Neuronal stem cell (in vitro differentiated cells): ENCODE measurements around the gene CBL.

ENCODE experiments used
- DNase-seq: peaks from one replicate; pipeline ENCODE4 v3.0.0-alpha.2; 2013; ENCODE audit warnings: low spot score
- H2AFZ ChIP-seq: one replicate; pipeline ENCODE4 v1.6.1; 2013; ENCODE audit warnings: mild to moderate bottlenecking, low read length, inconsistent platforms
- H2AK5ac ChIP-seq: 2 replicates; pipeline ENCODE4 v1.6.1; 2013; ENCODE audit warnings: low read depth, mild to moderate bottlenecking, inconsistent platforms, low read length, moderate library complexity, mixed read lengths
- H2BK120ac ChIP-seq: 2 replicates; pipeline ENCODE4 v1.6.1; 2013; ENCODE audit warnings: low read depth, mild to moderate bottlenecking, inconsistent platforms, low read length, moderate library complexity, mixed read lengths
- H2BK12ac ChIP-seq: one replicate; pipeline ENCODE4 v1.6.1; 2013; ENCODE audit warnings: low read length, inconsistent platforms
- H2BK15ac ChIP-seq: 2 replicates; pipeline ENCODE4 v1.6.1; 2013; ENCODE audit warnings: mild to moderate bottlenecking, low read length, inconsistent platforms, mixed read lengths
- H2BK5ac ChIP-seq: one replicate; pipeline ENCODE4 v1.6.1; 2013; ENCODE audit warnings: inconsistent platforms, mild to moderate bottlenecking, low read length, moderate library complexity
- H3K14ac ChIP-seq: one replicate; pipeline ENCODE4 v1.6.1; 2013; ENCODE audit warnings: low read length, inconsistent platforms
- H3K18ac ChIP-seq: 2 replicates; pipeline ENCODE4 v1.6.1; 2013; ENCODE audit warnings: low read length, inconsistent platforms
- H3K23ac ChIP-seq: 2 replicates; pipeline ENCODE4 v1.6.1; 2013; ENCODE audit warnings: low read depth, mild to moderate bottlenecking, mixed read lengths, low read length, inconsistent platforms; ENCODE audit not compliant: poor library complexity
- H3K27ac ChIP-seq: replicated peaks from 3 replicates; pipeline ENCODE4 v1.5.1; 2013; ENCODE audit warnings: low read length, inconsistent platforms
- H3K27me3 ChIP-seq, 3 experiments: 2 replicates each; pipeline ENCODE4 v1.6.1; 2013; ENCODE audit warnings: low read length in 3 of 3, mild to moderate bottlenecking in 2 of 3, inconsistent platforms in 1 of 3, low read depth in 1 of 3, mixed read lengths in 1 of 3, moderate library complexity in 1 of 3; ENCODE audit not compliant: control insufficient read depth in 3 of 3, insufficient read depth in 3 of 3
- H3K36me3 ChIP-seq, 2 donors: replicated peaks in 1 of 2; 2 replicates each; pipeline ENCODE4 v1.6.1; 2013; ENCODE audit warnings: low read length in 2 of 2; ENCODE audit not compliant: control insufficient read depth in 2 of 2, insufficient read depth in 2 of 2
- H3K4ac ChIP-seq: 2 replicates; pipeline ENCODE4 v1.6.1; 2013; ENCODE audit warnings: inconsistent platforms, mild to moderate bottlenecking, low read length, moderate library complexity
- H3K4me1 ChIP-seq, 2 donors: 1 replicate in 1 of 2; 2 replicates in 1 of 2; pipeline ENCODE4 v1.6.1; 2013; ENCODE audit warnings: low read length in 2 of 2, low read depth in 1 of 2; ENCODE audit not compliant: control insufficient read depth in 2 of 2, insufficient read depth in 1 of 2
- H3K4me2 ChIP-seq: one replicate; pipeline ENCODE4 v1.6.1; 2013; ENCODE audit warnings: mild to moderate bottlenecking, low read length, inconsistent platforms; ENCODE audit not compliant: insufficient read depth, poor library complexity, severe bottlenecking
- H3K4me3 ChIP-seq, 2 donors: 2 replicates each; pipeline ENCODE4 v1.5.1; 2013; ENCODE audit warnings: low read length in 2 of 2, mild to moderate bottlenecking in 2 of 2, inconsistent platforms in 1 of 2, moderate library complexity in 1 of 2
- H3K79me1 ChIP-seq: one replicate; pipeline ENCODE4 v1.6.1; 2013; ENCODE audit warnings: low read depth, mild to moderate bottlenecking, inconsistent platforms, low read length, moderate library complexity
- H3K9ac ChIP-seq: one replicate; pipeline ENCODE4 v1.6.1; 2013; ENCODE audit warnings: mild to moderate bottlenecking, low read depth, low read length, inconsistent platforms; ENCODE audit not compliant: poor library complexity
- H3K9me3 ChIP-seq, 2 donors: replicated peaks in 1 of 2; 2 replicates each; pipeline versions ENCODE3 to v1.6.1; 2013; ENCODE audit warnings: low read length in 2 of 2, mild to moderate bottlenecking in 2 of 2, inconsistent platforms in 1 of 2, low read depth in 1 of 2, mixed read lengths in 1 of 2, moderate library complexity in 1 of 2; ENCODE audit not compliant: control insufficient read depth in 2 of 2, insufficient read depth in 1 of 2
- H4K8ac ChIP-seq: one replicate; pipeline ENCODE4 v1.6.1; 2013; ENCODE audit warnings: low read depth, mild to moderate bottlenecking, inconsistent platforms, low read length, moderate library complexity
- H4K91ac ChIP-seq: one replicate; pipeline ENCODE4 v1.6.1; 2013; ENCODE audit warnings: low read length, low read depth, mild to moderate bottlenecking, inconsistent platforms; ENCODE audit not compliant: poor library complexity
- WGBS, 2 donors: extraction: QIAGEN DNeasy Blood & Tissue Kit; methylation state at CpG; one replicate each; pipeline ENCODE4 v1.1.7; 2013; ENCODE audit warnings: missing lambda C conversion rate in 2 of 2, mixed read lengths in 1 of 2; ENCODE audit not compliant: insufficient read length in 2 of 2, insufficient replicate concordance in 1 of 2; ENCODE audit errors: extremely low coverage in 2 of 2; 5-methylcytosine and 5-hydroxymethylcytosine counted together

CBL gene

GRCh38 chr11:119307974-119308373, 101.8 kb downstream of the CBL start:
- Histone ChIP-seq H4K91ac (no peak overlapping the region), H3K9me3 (no peaks in the 10 kb centered on the region), H3K79me1 (no peaks in the 10 kb centered on the region), H3K4ac (no peak overlapping the region), H4K8ac (no peak overlapping the region), H3K4me3 (no peak overlapping the region), H3K9ac (peak overlapping the region; percentile 56), H3K4me1 (peaks cover 2 to 8% of the 10 kb centered on the region in 2 donors), H3K4me2 (no peak overlapping the region), H2BK120ac (no peak overlapping the region), H3K18ac (no peak overlapping the region), H2BK12ac (no peak overlapping the region), H2AK5ac (no peak overlapping the region), H3K27me3 (no peaks in the 10 kb centered on the region), H2AFZ (no peak overlapping the region), H2BK15ac (no peak overlapping the region), H2BK5ac (no peak overlapping the region), H3K27ac (no peak overlapping the region), H3K23ac (no peak overlapping the region), H3K36me3 (peaks cover 41 to 60% of the 10 kb centered on the region in 2 donors), H3K14ac (no peak overlapping the region)
- no CpG with 5 or more reads among the region's 5 CpGs for WGBS, 2 donors
- DNase-seq: no peak

- Histone ChIP-seq H3K4me1 (peaks cover 2 to 8% of the 10 kb centered on the region in 2 donors), H3K4me2 (no peak overlapping the region), H2AK5ac (no peak overlapping the region), H3K79me1 (no peaks in the 10 kb centered on the region), H4K91ac (no peak overlapping the region), H2BK5ac (no peak overlapping the region), H3K9ac (no peak overlapping the region), H3K18ac (no peak overlapping the region), H2BK15ac (no peak overlapping the region), H3K4me3 (no peak overlapping the region), H3K14ac (no peak overlapping the region), H3K36me3 (peaks cover 37 to 45% of the 10 kb centered on the region in 2 donors), H3K27me3 (peaks cover 0 to under 1% (median 0%) of the 10 kb centered on the region in 3 experiments), H3K27ac (no peak overlapping the region), H4K8ac (no peak overlapping the region), H2AFZ (no peak overlapping the region), H3K23ac (no peak overlapping the region), H2BK12ac (no peak overlapping the region), H2BK120ac (no peak overlapping the region), H3K4ac (no peak overlapping the region), H3K9me3 (no peaks in the 10 kb centered on the region)
- WGBS, 2 donors: no CpG with 5 or more reads among the region's 11 CpGs
- DNase-seq: no peak
Observed at GRCh38 chr11:119309411-119309810, 103.3 kb downstream of the CBL start.

- Histone ChIP-seq H3K4ac (no peak overlapping the region), H3K9me3 (no peaks in the 10 kb centered on the region), H3K27ac (no peak overlapping the region), H3K79me1 (no peaks in the 10 kb centered on the region), H3K23ac (no peak overlapping the region), H2AFZ (no peak overlapping the region), H3K4me1 (peaks cover 2 to 13% of the 10 kb centered on the region in 2 donors), H3K18ac (no peak overlapping the region), H2BK15ac (no peak overlapping the region), H3K4me2 (no peak overlapping the region), H3K9ac (no peak overlapping the region), H2BK12ac (no peak overlapping the region), H2BK5ac (no peak overlapping the region), H3K36me3 (peaks cover 37 to 41% of the 10 kb centered on the region in 2 donors), H4K91ac (no peak overlapping the region), H2AK5ac (no peak overlapping the region), H2BK120ac (no peak overlapping the region), H3K4me3 (no peak overlapping the region), H4K8ac (no peak overlapping the region), H3K14ac (no peak overlapping the region), H3K27me3 (peaks cover 0 to 8% (median 0%) of the 10 kb centered on the region in 3 experiments)
- no peak for DNase-seq
- no CpG with 5 or more reads among the region's 17 CpGs for WGBS, 2 donors
Observed at GRCh38 chr11:119309953-119310681, 104.0 kb downstream of the CBL start.

- no peak overlapping the region for H3K4me2 ChIP-seq
- DNase-seq: no peak
- H3K27ac ChIP-seq: no peak overlapping the region
- no peak overlapping the region for H2BK5ac ChIP-seq
- no peak overlapping the region for H3K18ac ChIP-seq
- H2AFZ ChIP-seq: no peak overlapping the region
- peaks cover 1 to 13% (median 5%) of the 10 kb centered on the region in 3 experiments for H3K27me3 ChIP-seq
- H3K23ac ChIP-seq: no peak overlapping the region
- no peak overlapping the region for H2BK15ac ChIP-seq
- no peak overlapping the region for H3K9ac ChIP-seq
- H3K79me1 ChIP-seq: no peaks in the 10 kb centered on the region
- no peak overlapping the region for H2BK12ac ChIP-seq
- no peaks in the 10 kb centered on the region for H3K9me3 ChIP-seq
- no peak overlapping the region for H3K4me3 ChIP-seq
- no peak overlapping the region for H4K8ac ChIP-seq
- peaks cover 7 to 18% of the 10 kb centered on the region in 2 donors for H3K4me1 ChIP-seq
- H2AK5ac ChIP-seq: no peak overlapping the region
- H3K14ac ChIP-seq: no peak overlapping the region
- peaks cover 37% of the 10 kb centered on the region in 2 donors for H3K36me3 ChIP-seq
- WGBS, 2 donors: no CpG with 5 or more reads among the region's 20 CpGs
- no peak overlapping the region for H4K91ac ChIP-seq
- H2BK120ac ChIP-seq: no peak overlapping the region
- H3K4ac ChIP-seq: no peak overlapping the region
Observed at GRCh38 chr11:119310682-119311052, 104.5 kb downstream of the CBL start.
